HG02759 (cell line): ENCODE data around the gene PDE4D.

Experiments
- ATAC-seq: cut with Tn5 transposase; IDR thresholded peaks from one replicate; pipeline ENCODE4 v1.9.1; 2021; ENCODE audit warnings: mild to moderate bottlenecking, moderate library complexity; ENCODE audit not compliant: unreplicated experiment

Gene PDE4D

DNA sequence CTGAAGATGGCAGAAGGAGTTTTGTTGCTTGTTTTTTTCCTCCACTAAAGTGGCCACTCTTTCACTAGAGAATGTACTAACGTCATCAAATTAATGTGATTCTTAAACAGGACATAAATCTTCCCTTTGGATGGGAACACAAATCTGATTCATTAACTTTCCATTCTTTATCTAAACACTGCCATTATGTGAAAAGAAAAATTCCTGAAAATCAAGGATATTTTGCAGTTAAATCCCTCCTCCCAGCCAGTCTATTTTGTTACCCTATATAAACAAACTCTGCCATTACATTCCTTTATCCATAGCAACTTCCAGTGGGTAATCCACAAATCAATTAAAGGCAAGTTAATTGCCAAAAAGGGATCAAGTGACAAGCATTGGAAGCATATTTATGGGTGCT is 546.5 kb downstream of the PDE4D start:
- no peak for ATAC-seq

GRCh38 chr5:59346514-59346913 is 547.0 kb downstream of the PDE4D start:
- ATAC-seq = no peak

GRCh38 chr5:59342181-59342580 is 551.3 kb downstream of the PDE4D start:
- no peak for ATAC-seq

DNA sequence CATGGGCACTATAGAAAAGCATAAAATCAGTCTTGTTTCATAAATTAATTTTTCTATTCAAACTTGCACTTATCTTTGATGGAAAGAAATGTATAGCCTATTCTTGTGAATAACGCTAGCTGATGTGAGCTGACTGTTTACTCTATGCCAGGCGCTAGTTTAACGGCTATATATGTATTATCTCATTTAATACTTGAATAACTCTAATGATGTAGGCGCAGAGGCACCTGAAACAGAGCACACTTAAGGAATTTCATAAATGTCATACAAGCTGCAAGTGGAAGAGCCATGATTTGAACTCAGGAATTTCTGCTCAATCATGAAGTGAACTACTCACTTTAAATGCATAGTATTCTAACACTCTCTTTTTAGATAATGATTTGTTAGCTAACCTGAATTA is 551.8 kb downstream of the PDE4D start:
- no peak for ATAC-seq

- no peak for ATAC-seq
Observed at GRCh38 chr5:59341155-59341554, 552.4 kb downstream of the PDE4D start.

GRCh38 chr5:59340637-59341036 is 552.9 kb downstream of the PDE4D start:
- ATAC-seq = no peak

GRCh38 chr5:59337240-59337639 is 556.3 kb downstream of the PDE4D start:
- ATAC-seq = no peak

DNA sequence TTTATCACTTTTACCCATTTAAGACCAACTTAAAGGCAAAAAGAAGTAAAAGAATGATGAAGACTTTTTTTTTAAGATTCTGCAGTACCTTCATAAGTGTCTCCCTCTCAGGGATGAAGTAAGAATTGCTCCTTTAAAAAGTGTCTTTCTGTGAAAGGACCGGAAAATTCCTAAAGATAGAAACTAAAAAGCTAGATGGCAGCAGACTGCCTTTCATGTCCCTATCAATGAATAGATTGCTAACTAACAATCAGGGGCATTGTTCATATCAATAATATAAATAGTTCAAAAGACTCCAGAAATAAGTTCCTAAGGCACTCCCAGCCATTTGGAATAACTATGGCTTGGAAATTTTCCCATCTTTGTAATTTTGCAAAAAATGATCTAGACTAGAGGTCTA is 558.0 kb downstream of the PDE4D start:
- no peak for ATAC-seq

- no peak for ATAC-seq
Observed at GRCh38 chr5:59333416-59333815, 560.1 kb downstream of the PDE4D start.

GRCh38 chr5:59332236-59332973 is 561.1 kb downstream of the PDE4D start:
- no peak for ATAC-seq

DNA sequence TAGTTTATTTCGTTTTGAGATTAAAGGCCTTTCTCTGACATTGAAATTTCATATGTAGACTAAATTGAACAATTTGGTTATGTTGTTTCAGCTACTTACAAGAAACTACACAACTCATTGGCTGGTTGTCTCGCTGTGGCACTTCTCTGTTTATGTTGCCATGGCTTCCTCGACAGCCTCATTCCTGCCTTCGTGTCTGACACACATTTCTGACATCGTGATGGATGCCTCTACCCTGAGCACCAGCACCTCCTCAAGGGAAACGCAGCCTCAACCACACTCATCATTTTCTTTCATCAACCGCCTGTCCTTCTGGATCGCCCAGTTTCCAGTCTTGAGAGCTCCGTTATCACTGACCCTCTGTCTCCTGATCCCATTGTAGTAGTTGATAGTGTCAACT is 562.8 kb downstream of the PDE4D start:
- no peak for ATAC-seq

DNA sequence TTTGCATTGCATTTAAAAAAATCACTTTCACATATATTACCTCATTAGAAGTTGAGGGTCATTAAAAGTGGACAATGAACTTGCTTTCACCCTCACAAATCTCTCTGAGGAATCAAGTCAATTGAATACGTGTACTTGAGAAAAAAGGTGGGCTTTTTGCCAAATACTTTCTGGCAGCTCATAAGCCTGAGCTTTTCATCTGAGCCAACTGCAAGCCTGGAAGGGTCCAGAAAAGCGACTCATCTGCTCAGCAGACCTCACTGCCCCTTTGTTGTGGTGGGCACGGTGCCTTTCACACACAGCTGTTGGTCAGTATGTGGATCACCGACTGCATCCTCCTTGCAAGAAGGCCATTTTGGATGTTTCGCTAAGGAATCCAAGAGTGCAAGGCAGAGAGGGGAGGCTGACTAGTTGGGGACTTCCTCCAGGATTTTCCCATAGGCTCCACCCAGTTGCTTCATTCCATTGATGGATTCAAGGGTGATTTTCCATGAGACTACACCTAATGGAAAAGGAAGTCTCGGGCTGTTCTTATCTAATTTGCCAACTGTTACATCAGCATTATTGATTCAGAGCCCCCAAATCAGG is 564.7 kb downstream of the PDE4D start:
- no peak for ATAC-seq

- no peak for ATAC-seq
Observed at GRCh38 chr5:59327191-59327980, 566.1 kb downstream of the PDE4D start.

- ATAC-seq = no peak
Observed at GRCh38 chr5:59326596-59326995, 566.9 kb downstream of the PDE4D start.

GRCh38 chr5:59325070-59325469 is 568.5 kb downstream of the PDE4D start:
- ATAC-seq = no peak

DNA sequence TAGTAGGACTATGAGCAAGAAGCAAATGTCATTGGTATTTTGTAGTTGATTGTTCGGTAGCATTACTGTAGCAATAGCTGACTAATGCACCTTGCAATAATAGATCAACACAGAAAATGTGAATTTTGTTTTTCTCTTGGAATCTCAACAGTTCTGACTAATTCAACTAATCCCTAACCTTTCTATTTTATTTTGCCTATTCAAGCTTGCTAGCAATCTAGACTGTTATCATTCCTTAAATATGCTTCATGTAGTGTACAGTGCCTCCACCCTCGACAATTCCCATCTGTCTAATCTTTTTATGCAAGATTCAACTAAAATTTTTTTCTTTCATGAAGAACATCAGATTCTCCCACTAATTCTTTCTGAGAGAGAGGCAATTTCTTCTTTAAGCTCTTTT is 570.6 kb downstream of the PDE4D start:
- ATAC-seq = no peak

GRCh38 chr5:59322058-59322457 is 571.5 kb downstream of the PDE4D start:
- no peak for ATAC-seq

- ATAC-seq = no peak
Observed at GRCh38 chr5:59321642-59322041, 571.9 kb downstream of the PDE4D start.

GRCh38 chr5:59320420-59320819 is 573.1 kb downstream of the PDE4D start:
- ATAC-seq = no peak

DNA sequence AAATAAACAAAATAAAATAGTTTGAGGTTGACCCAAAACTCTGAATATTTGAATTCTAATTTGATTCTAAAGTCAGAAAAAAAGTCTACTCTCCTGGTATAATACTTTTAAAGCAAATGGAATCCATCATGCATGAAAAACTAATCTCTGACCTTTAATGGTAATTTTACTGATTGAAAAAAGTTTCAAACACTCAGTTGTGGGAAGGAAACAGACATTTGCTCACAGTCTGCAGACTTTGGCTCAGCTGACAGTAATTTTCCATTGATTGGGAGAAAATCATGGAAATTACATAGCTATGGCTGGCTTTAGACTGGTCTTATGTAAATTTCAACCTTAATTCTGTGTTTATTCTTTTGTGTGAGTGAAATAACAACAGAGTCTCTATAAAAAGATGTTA is 574.3 kb downstream of the PDE4D start:
- ATAC-seq = no peak

GRCh38 chr5:59317774-59318205 is 575.7 kb downstream of the PDE4D start:
- no peak for ATAC-seq
